ENCODE data around the gene C1orf74. TPM values are rescaled to one million over a fixed set of nuclear protein-coding genes. Genes with fewer than 3 reads are reported as not detected.

The C1orf74 gene
- total RNA-seq, 1 experiment from 2014 or later = 4.6 TPM

DNA sequence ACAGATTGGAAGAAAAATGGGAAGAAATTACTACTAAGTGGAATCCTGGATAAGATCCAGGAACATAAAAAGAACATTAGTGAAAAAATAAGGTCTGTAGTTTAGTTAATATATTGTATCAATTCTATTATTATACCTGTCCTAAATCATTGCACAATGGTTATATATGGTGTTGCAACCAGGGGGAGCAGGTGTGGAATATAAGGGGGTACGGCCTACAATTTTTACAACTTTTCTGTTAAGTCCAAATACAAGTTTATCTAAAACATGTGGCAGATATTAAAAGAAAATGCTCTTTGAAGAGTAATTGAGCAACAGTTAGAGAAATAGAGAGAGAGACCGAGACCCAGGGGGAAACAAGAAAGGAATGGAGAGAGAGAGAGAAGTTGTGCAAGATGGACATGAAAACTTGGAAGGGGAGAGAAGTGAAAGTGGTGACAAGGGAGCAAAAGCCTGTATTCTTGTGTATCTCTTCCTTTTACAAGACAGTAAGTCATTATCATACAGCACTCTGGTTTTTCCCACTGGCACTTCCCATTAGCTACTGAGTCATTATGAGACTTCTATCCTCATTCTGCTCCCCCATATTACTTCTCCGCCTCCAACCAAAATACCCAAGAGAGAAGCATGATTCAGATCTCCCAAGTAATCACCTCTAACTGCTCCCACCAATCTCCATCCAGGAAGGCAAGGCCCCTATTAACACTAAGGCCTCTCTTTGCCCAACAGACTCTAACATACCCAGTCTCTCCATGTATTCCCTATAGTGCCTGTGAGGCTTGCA, 50.8 kb downstream of the C1orf74 start (continued):
- TF ChIP-seq JAZF1 (CRISPR knock-in tag; IDR thresholded peaks at IDR 0.05) (no peak), RORB (CRISPR knock-in tag; IDR thresholded peaks at IDR 0.05) (no peak), GRHL2 (CRISPR knock-in tag; IDR thresholded peaks at IDR 0.05; ENCODE audit: insufficient replicate concordance, severe bottlenecking) (no peak)

- ATAC-seq = no peak
- Mint-ChIP-seq H3K4me3 (no peak overlapping the region), H3K27me3 (ENCODE audit: low read depth) (peaks cover 21% of the 10 kb centered on the region), H3K4me1 (no peaks in the 10 kb centered on the region), H3K36me3 (no peaks in the 10 kb centered on the region), H3K9me3 (no peaks in the 10 kb centered on the region), H3K27ac (no peak overlapping the region)
- TF ChIP-seq, protein P1, sequence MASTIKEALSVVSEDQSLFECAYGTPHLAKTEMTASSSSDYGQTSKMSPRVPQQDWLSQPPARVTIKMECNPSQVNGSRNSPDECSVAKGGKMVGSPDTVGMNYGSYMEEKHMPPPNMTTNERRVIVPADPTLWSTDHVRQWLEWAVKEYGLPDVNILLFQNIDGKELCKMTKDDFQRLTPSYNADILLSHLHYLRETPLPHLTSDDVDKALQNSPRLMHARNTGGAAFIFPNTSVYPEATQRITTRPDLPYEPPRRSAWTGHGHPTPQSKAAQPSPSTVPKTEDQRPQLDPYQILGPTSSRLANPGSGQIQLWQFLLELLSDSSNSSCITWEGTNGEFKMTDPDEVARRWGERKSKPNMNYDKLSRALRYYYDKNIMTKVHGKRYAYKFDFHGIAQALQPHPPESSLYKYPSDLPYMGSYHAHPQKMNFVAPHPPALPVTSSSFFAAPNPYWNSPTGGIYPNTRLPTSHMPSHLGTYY (CRISPR knock-in tag; IDR thresholded peaks at IDR 0.05) = no peak
- no peak for TF ChIP-seq OVOL2 (CRISPR knock-in tag; IDR thresholded peaks at IDR 0.05; ENCODE audit: borderline replicate concordance)
- no peak for TF ChIP-seq MYBL2 (CRISPR knock-in tag; IDR thresholded peaks at IDR 0.05)
- no peak for TF ChIP-seq ELF4 (CRISPR knock-in tag; IDR thresholded peaks at IDR 0.05; ENCODE audit: low read depth)
- no peak for TF ChIP-seq USF1 (CRISPR knock-in tag; IDR thresholded peaks at IDR 0.05)
- TF ChIP-seq RORB (CRISPR knock-in tag; IDR thresholded peaks at IDR 0.05) = no peak
- TF ChIP-seq ZBTB43 (CRISPR knock-in tag; IDR thresholded peaks at IDR 0.05) = no peak
- TF ChIP-seq ZNF138 (CRISPR knock-in tag; conservative IDR thresholded peaks at IDR 0.05) = no peak
- TF ChIP-seq, protein P2, sequence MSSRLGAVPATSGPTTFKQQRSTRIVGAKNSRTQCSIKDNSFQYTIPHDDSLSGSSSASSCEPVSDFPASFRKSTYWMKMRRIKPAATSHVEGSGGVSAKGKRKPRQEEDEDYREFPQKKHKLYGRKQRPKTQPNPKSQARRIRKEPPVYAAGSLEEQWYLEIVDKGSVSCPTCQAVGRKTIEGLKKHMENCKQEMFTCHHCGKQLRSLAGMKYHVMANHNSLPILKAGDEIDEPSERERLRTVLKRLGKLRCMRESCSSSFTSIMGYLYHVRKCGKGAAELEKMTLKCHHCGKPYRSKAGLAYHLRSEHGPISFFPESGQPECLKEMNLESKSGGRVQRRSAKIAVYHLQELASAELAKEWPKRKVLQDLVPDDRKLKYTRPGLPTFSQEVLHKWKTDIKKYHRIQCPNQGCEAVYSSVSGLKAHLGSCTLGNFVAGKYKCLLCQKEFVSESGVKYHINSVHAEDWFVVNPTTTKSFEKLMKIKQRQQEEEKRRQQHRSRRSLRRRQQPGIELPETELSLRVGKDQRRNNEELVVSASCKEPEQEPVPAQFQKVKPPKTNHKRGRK (CRISPR knock-in tag; IDR thresholded peaks at IDR 0.05; ENCODE audit: borderline replicate concordance) = no peak
- no peak for TF ChIP-seq ZNF317 (CRISPR knock-in tag; IDR thresholded peaks at IDR 0.05; ENCODE audit: borderline replicate concordance, low read depth)
- no peak for TF ChIP-seq JUN (CRISPR knock-in tag; IDR thresholded peaks at IDR 0.05)
- no peak for TF ChIP-seq NFATC4 (CRISPR knock-in tag; IDR thresholded peaks at IDR 0.05)
- no peak for TF ChIP-seq TEAD4 (CRISPR knock-in tag; IDR thresholded peaks at IDR 0.05)
- TF ChIP-seq ETV6 (CRISPR knock-in tag; IDR thresholded peaks at IDR 0.05) = no peak
- ChIA-PET POLR2A (no interaction called here), CTCF (no interaction called here)
- DNase-seq (ENCODE audit: low spot score) = no peak
Observed at GRCh38 chr1:209732725-209733124, 51.6 kb downstream of the C1orf74 start.

DNA sequence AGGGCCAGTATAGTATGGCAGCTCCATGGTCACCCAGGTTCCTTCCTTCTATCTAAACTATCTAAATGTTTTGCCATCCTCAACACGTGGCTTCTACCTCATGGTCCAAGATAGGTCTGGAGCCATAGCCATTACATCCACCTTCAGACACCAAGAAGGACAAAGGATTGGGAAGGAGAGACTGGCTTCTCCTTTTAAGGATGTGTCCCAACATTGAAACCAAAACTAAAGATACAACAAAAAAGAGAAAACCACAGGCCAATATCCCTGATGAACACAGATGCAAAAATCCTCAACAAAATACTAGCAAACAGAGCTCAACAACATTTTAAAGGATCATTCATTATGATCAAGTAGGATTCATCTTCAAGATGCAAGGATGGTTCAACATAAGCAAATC, 54.9 kb downstream of the C1orf74 start:
- ChIA-PET CTCF (no interaction called here), POLR2A (no interaction called here)
- no peaks in the 10 kb centered on the region for H3K4me1 Mint-ChIP-seq
- no peaks in the 10 kb centered on the region for H3K36me3 Mint-ChIP-seq
- no peak overlapping the region for H3K4me3 Mint-ChIP-seq
- no peaks in the 10 kb centered on the region for H3K9me3 Mint-ChIP-seq
- ATAC-seq = no peak
- no peak overlapping the region for H3K27ac Mint-ChIP-seq
- no peak for TF ChIP-seq ZNF121 (CRISPR knock-in tag; IDR thresholded peaks at IDR 0.05)
- TF ChIP-seq NFE2L1 (CRISPR knock-in tag; IDR thresholded peaks at IDR 0.05) = no peak
- no peak for TF ChIP-seq NR2C2 (CRISPR knock-in tag; IDR thresholded peaks at IDR 0.05)
- TF ChIP-seq USF1 (CRISPR knock-in tag; IDR thresholded peaks at IDR 0.05) = no peak
- no peak for DNase-seq (ENCODE audit: low spot score)
- peaks cover 13% of the 10 kb centered on the region for H3K27me3 Mint-ChIP-seq (ENCODE audit: low read depth)

Other genes with a start within 250 kb of the C1orf74 start
- 0.28 to 0.96 TPM (median 0.50 TPM) in 3 replicates for gene CAMK1G, start 200.8 kb downstream of the C1orf74 start, total RNA-seq (2021)
- gene LAMB3, start 132.1 kb downstream of the C1orf74 start, total RNA-seq (2021) = 0.53 to 0.85 TPM (median 0.60 TPM) in 3 replicates
- gene G0S2, start 109.1 kb downstream of the C1orf74 start, total RNA-seq (2021) = 0.57 to 0.92 TPM (median 0.81 TPM) in 3 replicates
- gene HSD11B1, start 79.7 kb downstream of the C1orf74 start, total RNA-seq (2021) = 0.41 TPM in 1 of 3 replicates, not detected in the others
- 0.55 to 0.74 TPM (median 0.71 TPM) in 3 replicates for gene TRAF3IP3, start 28.5 kb downstream of the C1orf74 start, total RNA-seq (2021)
- 16.6 to 17.9 TPM (median 17.2 TPM) in 3 replicates for gene IRF6, start 21.6 kb upstream of the C1orf74 start, total RNA-seq (2021)
- 4.8 to 5.5 TPM (median 5.3 TPM) in 3 replicates for gene UTP25, start 43.4 kb upstream of the C1orf74 start, total RNA-seq (2021)
- gene SYT14, start 153.7 kb upstream of the C1orf74 start, total RNA-seq (2021) = 10.6 to 12.0 TPM (median 10.9 TPM) in 3 replicates

Data from WTC11 (cell line).